Measurements from ENCODE around the gene LILRA2.

The LILRA2 gene

GRCh38 chr19:54608792-54609191 lies 35.2 kb downstream of the LILRA2 start:
- Histone ChIP-seq H2AFZ (ENCODE audit: low read depth, low read length) (no peak overlapping the region), H3K4me1 (ENCODE audit: insufficient read depth, low read length) (no peaks in the 10 kb centered on the region), H4K20me1 (ENCODE audit: insufficient read depth, low read length) (no peaks in the 10 kb centered on the region), H3K27me3 (ENCODE audit: insufficient read depth, low read length, poor library complexity) (no peaks in the 10 kb centered on the region), H3K4me3 (ENCODE audit: low read depth in 1 of 2, low read length in 2 of 2) (no peak overlapping the region), H3K9ac (ENCODE audit: low read depth, low read length) (no peak overlapping the region), H3K9me3 (ENCODE audit: insufficient read depth, low read length, severe bottlenecking) (no peaks in the 10 kb centered on the region), H3K4me2 (ENCODE audit: insufficient read depth, low read length) (no peak overlapping the region), H3K36me3 (ENCODE audit: insufficient read depth, low read length) (no peaks in the 10 kb centered on the region), H3K27ac (ENCODE audit: low read length) (no peak overlapping the region), H3K79me2 (ENCODE audit: insufficient read depth, low read length) (no peaks in the 10 kb centered on the region)
- no peak for DNase-seq
- TF ChIP-seq CTCF (IDR thresholded peaks at IDR 0.05; ENCODE audit: borderline replicate concordance, extremely low read depth, low read length, poor library complexity, severe bottlenecking) (no peak), EZH2 (IDR thresholded peaks at IDR 0.05; ENCODE audit: borderline replicate concordance, low read depth, low read length, severe bottlenecking) (no peak)
- no peak for ATAC-seq (ENCODE audit: insufficient read depth, low read depth)

- Histone ChIP-seq H3K27me3 (ENCODE audit: insufficient read depth, low read length, poor library complexity) (no peaks in the 10 kb centered on the region), H4K20me1 (ENCODE audit: insufficient read depth, low read length) (no peaks in the 10 kb centered on the region)
Observed at GRCh38 chr19:54609356-54609791, 35.8 kb downstream of the LILRA2 start.

GRCh38 chr19:54612428-54612827 lies 38.8 kb downstream of the LILRA2 start:
- ATAC-seq (ENCODE audit: insufficient read depth, low read depth) (no peak), DNase-seq (no peak)
- Histone ChIP-seq H4K20me1 (ENCODE audit: insufficient read depth, low read length) (no peaks in the 10 kb centered on the region), H3K27me3 (ENCODE audit: insufficient read depth, low read length, poor library complexity) (no peaks in the 10 kb centered on the region), H3K9me3 (ENCODE audit: insufficient read depth, low read length, severe bottlenecking) (no peaks in the 10 kb centered on the region), H3K4me3 (ENCODE audit: low read depth in 1 of 2, low read length in 2 of 2) (no peak overlapping the region), H3K36me3 (ENCODE audit: insufficient read depth, low read length) (no peaks in the 10 kb centered on the region), H3K9ac (ENCODE audit: low read depth, low read length) (no peak overlapping the region), H3K27ac (ENCODE audit: low read length) (no peak overlapping the region), H3K4me2 (ENCODE audit: insufficient read depth, low read length) (no peak overlapping the region), H2AFZ (ENCODE audit: low read depth, low read length) (no peak overlapping the region), H3K4me1 (ENCODE audit: insufficient read depth, low read length) (no peaks in the 10 kb centered on the region), H3K79me2 (ENCODE audit: insufficient read depth, low read length) (no peaks in the 10 kb centered on the region)
- no peak for TF ChIP-seq CTCF (IDR thresholded peaks at IDR 0.05; ENCODE audit: borderline replicate concordance, extremely low read depth, low read length, poor library complexity, severe bottlenecking)
- no peak for TF ChIP-seq EZH2 (IDR thresholded peaks at IDR 0.05; ENCODE audit: borderline replicate concordance, low read depth, low read length, severe bottlenecking)

More at GRCh38 chr19:54609356-54609791, 35.8 kb downstream of the LILRA2 start:
- Histone ChIP-seq H3K9ac (ENCODE audit: low read depth, low read length) (no peak overlapping the region), H3K4me2 (ENCODE audit: insufficient read depth, low read length) (no peak overlapping the region), H3K4me1 (ENCODE audit: insufficient read depth, low read length) (no peaks in the 10 kb centered on the region), H3K79me2 (ENCODE audit: insufficient read depth, low read length) (no peaks in the 10 kb centered on the region), H3K36me3 (ENCODE audit: insufficient read depth, low read length) (no peaks in the 10 kb centered on the region), H3K27ac (ENCODE audit: low read length) (no peak overlapping the region), H3K4me3 (ENCODE audit: low read depth in 1 of 2, low read length in 2 of 2) (no peak overlapping the region), H2AFZ (ENCODE audit: low read depth, low read length) (no peak overlapping the region), H3K9me3 (ENCODE audit: insufficient read depth, low read length, severe bottlenecking) (no peaks in the 10 kb centered on the region)
- DNase-seq: no peak
- no peak for ATAC-seq (ENCODE audit: insufficient read depth, low read depth)
- no peak for TF ChIP-seq CTCF (IDR thresholded peaks at IDR 0.05; ENCODE audit: borderline replicate concordance, extremely low read depth, low read length, poor library complexity, severe bottlenecking)
- TF ChIP-seq EZH2 (IDR thresholded peaks at IDR 0.05; ENCODE audit: borderline replicate concordance, low read depth, low read length, severe bottlenecking): no peak

- Histone ChIP-seq H4K20me1 (ENCODE audit: insufficient read depth, low read length) (no peaks in the 10 kb centered on the region), H3K4me3 (ENCODE audit: low read depth in 1 of 2, low read length in 2 of 2) (no peak overlapping the region), H3K36me3 (ENCODE audit: insufficient read depth, low read length) (no peaks in the 10 kb centered on the region), H2AFZ (ENCODE audit: low read depth, low read length) (no peak overlapping the region), H3K4me1 (ENCODE audit: insufficient read depth, low read length) (no peaks in the 10 kb centered on the region), H3K79me2 (ENCODE audit: insufficient read depth, low read length) (no peaks in the 10 kb centered on the region), H3K9ac (ENCODE audit: low read depth, low read length) (no peak overlapping the region), H3K9me3 (ENCODE audit: insufficient read depth, low read length, severe bottlenecking) (no peaks in the 10 kb centered on the region), H3K27me3 (ENCODE audit: insufficient read depth, low read length, poor library complexity) (no peaks in the 10 kb centered on the region), H3K27ac (ENCODE audit: low read length) (no peak overlapping the region), H3K4me2 (ENCODE audit: insufficient read depth, low read length) (no peak overlapping the region)
- no peak for DNase-seq
- TF ChIP-seq EZH2 (IDR thresholded peaks at IDR 0.05; ENCODE audit: borderline replicate concordance, low read depth, low read length, severe bottlenecking) (no peak), CTCF (IDR thresholded peaks at IDR 0.05; ENCODE audit: borderline replicate concordance, extremely low read depth, low read length, poor library complexity, severe bottlenecking) (no peak)
- ATAC-seq (ENCODE audit: insufficient read depth, low read depth): no peak
Observed at GRCh38 chr19:54614726-54615125, 41.1 kb downstream of the LILRA2 start.

All from DND-41 (cell line).